Measurements from ENCODE around the gene NADK.

DNA sequence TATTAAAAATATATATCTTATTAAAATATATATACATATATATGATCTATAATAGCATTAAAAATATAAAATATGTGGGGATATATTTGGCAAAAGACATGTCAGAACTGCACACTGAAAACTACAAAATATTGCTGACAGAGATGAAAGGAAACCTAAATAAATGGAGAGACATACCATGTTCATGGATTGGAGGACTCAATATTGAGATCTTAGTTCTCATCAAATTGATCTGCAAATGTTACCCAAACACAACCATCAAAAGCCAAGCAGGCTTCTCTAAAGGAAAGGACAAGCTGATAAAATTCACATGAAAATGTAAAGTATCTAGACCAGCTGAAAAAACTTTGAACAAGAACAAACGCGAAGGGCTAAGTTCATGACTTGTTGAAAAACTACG is 7.2 kb downstream of the NADK start:
- TF ChIP-seq, protein P1, sequence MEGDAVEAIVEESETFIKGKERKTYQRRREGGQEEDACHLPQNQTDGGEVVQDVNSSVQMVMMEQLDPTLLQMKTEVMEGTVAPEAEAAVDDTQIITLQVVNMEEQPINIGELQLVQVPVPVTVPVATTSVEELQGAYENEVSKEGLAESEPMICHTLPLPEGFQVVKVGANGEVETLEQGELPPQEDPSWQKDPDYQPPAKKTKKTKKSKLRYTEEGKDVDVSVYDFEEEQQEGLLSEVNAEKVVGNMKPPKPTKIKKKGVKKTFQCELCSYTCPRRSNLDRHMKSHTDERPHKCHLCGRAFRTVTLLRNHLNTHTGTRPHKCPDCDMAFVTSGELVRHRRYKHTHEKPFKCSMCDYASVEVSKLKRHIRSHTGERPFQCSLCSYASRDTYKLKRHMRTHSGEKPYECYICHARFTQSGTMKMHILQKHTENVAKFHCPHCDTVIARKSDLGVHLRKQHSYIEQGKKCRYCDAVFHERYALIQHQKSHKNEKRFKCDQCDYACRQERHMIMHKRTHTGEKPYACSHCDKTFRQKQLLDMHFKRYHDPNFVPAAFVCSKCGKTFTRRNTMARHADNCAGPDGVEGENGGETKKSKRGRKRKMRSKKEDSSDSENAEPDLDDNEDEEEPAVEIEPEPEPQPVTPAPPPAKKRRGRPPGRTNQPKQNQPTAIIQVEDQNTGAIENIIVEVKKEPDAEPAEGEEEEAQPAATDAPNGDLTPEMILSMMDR (IDR thresholded peaks at IDR 0.05), result no peak
- TF ChIP-seq POLR2A (IDR thresholded peaks at IDR 0.05), result no peak

All from vagina (tissue), 2 donors.